HepG2 (cell line): ENCODE results near the gene MORC3. TPM values are rescaled to one million over a fixed set of nuclear protein-coding genes. Genes with fewer than 3 reads are reported as not detected.

Experiments
- ATAC-seq: fragments of 200-7000 bp; cut with Tn5 transposase; 3 replicates; pipeline ENCODE4 v1.9.1; 2020; ENCODE audit warnings: mild to moderate bottlenecking, moderate library complexity
- BruUV-seq: library from RNA; stranded (reverse); fragments of 400-500 nt; replicated peaks from 2 replicates; lab custom pipeline; 2021; lab: Mats Ljungman, UMichigan
- CTCF ChIA-PET: fragments of 300-600 bp; formaldehyde crosslinking; extraction: SDS; loops from one replicate; lab custom pipeline; 2021; ENCODE audit warnings: low total read pairs, inconsistent platforms, low intra/inter-chr PET ratio; lab: Yijun Ruan, JAX
- POLR2A ChIA-PET: fragments of 350-600 bp; sonication (Branson Sonifier 250); formaldehyde crosslinking; loops from one replicate; lab custom pipeline; 2020; ENCODE audit warnings: antibody characterized with exemption, inconsistent platforms; lab: Yijun Ruan, JAX
- DNase-seq: peaks from one replicate; pipeline ENCODE4 v3.0.0-alpha.2; 2015; ENCODE audit warnings: low spot score
- FAIRE-seq: peaks from 3 replicates; lab custom pipeline; 2011; peaks lifted over from hg19 to GRCh38; lab: Jason Lieb, UNC
- H2AFZ ChIP-seq: one replicate; pipeline ENCODE4 v1.6.1; 2011; ENCODE audit warnings: low read length, inconsistent platforms
- H3K27ac ChIP-seq: fragments of 300-600 bp; 3 replicates; pipeline ENCODE4 v1.8.0; 2011; ENCODE audit warnings: mixed run types, mild to moderate bottlenecking, mixed read lengths, low read length, inconsistent platforms; ENCODE audit not compliant: insufficient read depth; ENCODE audit errors: extremely low read length
- H3K27me3 ChIP-seq, 2 experiments: fragments of 200-600 bp in 1 of 2; 2 replicates in 1 of 2; 3 replicates in 1 of 2; pipeline versions ENCODE4 v1.6.0 to v1.8.0; 2011; ENCODE audit warnings: low read length in 2 of 2, mild to moderate bottlenecking in 2 of 2, moderate library complexity in 2 of 2, inconsistent platforms in 1 of 2; ENCODE audit not compliant: insufficient read depth in 2 of 2, control insufficient read depth in 1 of 2
- H3K36me3 ChIP-seq, 2 experiments: fragments of 200-600 bp in 1 of 2; replicated peaks in 1 of 2; 2 replicates in 1 of 2; 3 replicates in 1 of 2; pipeline versions ENCODE4 v1.5.1 to v1.8.0; 2011; ENCODE audit warnings: low read length in 2 of 2, inconsistent platforms in 1 of 2; ENCODE audit not compliant: insufficient read depth in 2 of 2, control insufficient read depth in 1 of 2
- H3K4me1 ChIP-seq: 2 replicates; pipeline ENCODE4 v1.5.1; 2012; ENCODE audit warnings: low read length, inconsistent platforms; ENCODE audit not compliant: insufficient read depth
- H3K4me2 ChIP-seq: 2 replicates; pipeline ENCODE4 v1.6.0; 2011; ENCODE audit warnings: low read depth, low read length, inconsistent platforms
- H3K4me3 ChIP-seq, 3 experiments: fragments of 200-600 bp in 1 of 3; sonication (generic), shearing (Covaris generic) in 1 of 3; replicated peaks in 1 of 3; 2 replicates each; pipeline ENCODE4 v1.5.1; 2011 to 2016; ENCODE audit warnings: low read length in 3 of 3, inconsistent platforms in 2 of 3, low read depth in 2 of 3, mild to moderate bottlenecking in 2 of 3, control low read depth in 1 of 3, mixed read lengths in 1 of 3; ENCODE audit not compliant: insufficient read depth in 1 of 3
- H3K79me2 ChIP-seq: one replicate; pipeline ENCODE4 v1.6.1; 2011; ENCODE audit warnings: low read length, inconsistent platforms; ENCODE audit not compliant: insufficient read depth
- H3K9ac ChIP-seq: 2 replicates; pipeline ENCODE4 v1.6.0; 2011; ENCODE audit warnings: mild to moderate bottlenecking, low read depth, low read length, inconsistent platforms; ENCODE audit not compliant: insufficient read depth
- H3K9me3 ChIP-seq: 2 replicates; pipeline ENCODE4 v1.5.1; 2012; ENCODE audit warnings: mild to moderate bottlenecking, low read length
- H4K20me1 ChIP-seq: 2 replicates; pipeline ENCODE4 v1.6.0; 2011; ENCODE audit warnings: inconsistent platforms, mild to moderate bottlenecking, low read length, moderate library complexity; ENCODE audit not compliant: insufficient read depth
- ASH2L ChIP-seq: fragments of 300-600, 200-600 bp; sonication (generic); IDR thresholded peaks from 2 replicates; pipeline ENCODE4 v1.7.0; 2017; ENCODE audit warnings: low read depth, mild to moderate bottlenecking, moderate library complexity, mixed read lengths, low read length; ENCODE audit not compliant: insufficient read length
- DR1 ChIP-seq: sonication (generic); formaldehyde crosslinking; IDR thresholded peaks from 2 replicates; pipeline ENCODE4 v1.8.0; 2021; ENCODE audit warnings: mild to moderate bottlenecking, missing genetic modification reagents, inconsistent platforms
- JARID2 ChIP-seq: sonication (generic); formaldehyde crosslinking; IDR thresholded peaks from 2 replicates; pipeline ENCODE4 v1.8.1; 2023; ENCODE audit warnings: missing genetic modification reagents, inconsistent platforms; ENCODE audit not compliant: insufficient replicate concordance
- POLR2AphosphoS2 ChIP-seq: IDR thresholded peaks from 2 replicates; pipeline ENCODE4 v1.6.1; 2011; ENCODE audit warnings: low read depth, low read length, improper control_type of control experiment
- SMAD9 ChIP-seq: sonication (generic); formaldehyde crosslinking; IDR thresholded peaks from 2 replicates; pipeline ENCODE4 v1.5.1; 2020; ENCODE audit warnings: mild to moderate bottlenecking, missing genetic modification reagents
- ZFX ChIP-seq: sonication (generic); formaldehyde crosslinking; IDR thresholded peaks from 2 replicates; pipeline ENCODE4 v1.4.0; 2020; ENCODE audit warnings: mild to moderate bottlenecking, low read depth, missing genetic modification reagents, moderate library complexity
- ZNF501 ChIP-seq: sonication (generic); formaldehyde crosslinking; IDR thresholded peaks from 2 replicates; pipeline ENCODE4 v1.5.1; 2020; ENCODE audit warnings: mild to moderate bottlenecking, moderate library complexity, missing genetic modification reagents
- WGBS: methylation state at CpG from one replicate; pipeline ENCODE4 v1.1.6; 2017; ENCODE audit warnings: low lambda C conversion rate; 5-methylcytosine and 5-hydroxymethylcytosine counted together
- in situ Hi-C: cut with HindIII; loops from 2 replicates; pipeline ENCODE4 v1.10.0; 2017; ENCODE audit warnings: low pct_unique_long_range_greater_than_20kb; ENCODE audit not compliant: extremely low pct_ligation_motif_present
- intact Hi-C: fragments of 100-400 bp; cut with micrococcal nuclease; formaldehyde crosslinking; loops from one replicate; pipeline ENCODE4 v1.10.0; 2022; ENCODE audit not compliant: unreplicated experiment
- polyA plus RNA-seq, 8 experiments: library from polyadenylated mRNA; depleted of rRNA in 3 of 8; stranded (reverse) in 7 of 8; unstranded in 1 of 8; fragments of >200 nt; fragmentation: Illumina TruSeq in 4 of 8; extraction: Trizol in 4 of 8; gene quantifications; 2 replicates each; pipeline versions ENCODE4 v1.2.1 to v1.2.3, GENCODE V29; 2011 to 2016; ENCODE audit warnings: low read depth in 4 of 8, missing spikeins in 1 of 8, mixed read lengths in 1 of 8; ENCODE audit not compliant: insufficient read depth in 1 of 8
- total RNA-seq, 5 experiments: library from RNA; depleted of rRNA; stranded (reverse); fragments of >200 nt; fragmentation: Illumina TruSeq; extraction: Trizol; gene quantifications; 2 replicates each; pipeline ENCODE4 v1.2.3, GENCODE V29; 2016; ENCODE audit warnings: low read depth in 1 of 5
- TF ChIP-seq, protein P1 (sequence below): sonication (generic); formaldehyde crosslinking; IDR thresholded peaks from 2 replicates; pipeline ENCODE4 v1.5.1; 2020; ENCODE audit warnings: mild to moderate bottlenecking, missing genetic modification reagents, borderline replicate concordance
- TF ChIP-seq, protein P2 (sequence below): sonication (generic); formaldehyde crosslinking; IDR thresholded peaks from 2 replicates; pipeline ENCODE4 v1.4.0; 2020; ENCODE audit warnings: mild to moderate bottlenecking, missing genetic modification reagents
- TF ChIP-seq, protein P3 (sequence below): sonication (generic); formaldehyde crosslinking; IDR thresholded peaks from 2 replicates; pipeline ENCODE4 v1.5.0; 2020; ENCODE audit warnings: missing genetic modification reagents, mild to moderate bottlenecking, borderline replicate concordance
- TF ChIP-seq, protein P4 (sequence below): sonication (generic); formaldehyde crosslinking; IDR thresholded peaks from 2 replicates; pipeline ENCODE4 v1.4.0; 2020; ENCODE audit warnings: missing genetic modification reagents

MORC3 gene
- total and polyA plus RNA-seq, 2 of the 13 experiments (the other 11 are each of a cell fraction or from before 2014, with no cell fraction given) = 12.9 to 19.5 TPM

DNA sequence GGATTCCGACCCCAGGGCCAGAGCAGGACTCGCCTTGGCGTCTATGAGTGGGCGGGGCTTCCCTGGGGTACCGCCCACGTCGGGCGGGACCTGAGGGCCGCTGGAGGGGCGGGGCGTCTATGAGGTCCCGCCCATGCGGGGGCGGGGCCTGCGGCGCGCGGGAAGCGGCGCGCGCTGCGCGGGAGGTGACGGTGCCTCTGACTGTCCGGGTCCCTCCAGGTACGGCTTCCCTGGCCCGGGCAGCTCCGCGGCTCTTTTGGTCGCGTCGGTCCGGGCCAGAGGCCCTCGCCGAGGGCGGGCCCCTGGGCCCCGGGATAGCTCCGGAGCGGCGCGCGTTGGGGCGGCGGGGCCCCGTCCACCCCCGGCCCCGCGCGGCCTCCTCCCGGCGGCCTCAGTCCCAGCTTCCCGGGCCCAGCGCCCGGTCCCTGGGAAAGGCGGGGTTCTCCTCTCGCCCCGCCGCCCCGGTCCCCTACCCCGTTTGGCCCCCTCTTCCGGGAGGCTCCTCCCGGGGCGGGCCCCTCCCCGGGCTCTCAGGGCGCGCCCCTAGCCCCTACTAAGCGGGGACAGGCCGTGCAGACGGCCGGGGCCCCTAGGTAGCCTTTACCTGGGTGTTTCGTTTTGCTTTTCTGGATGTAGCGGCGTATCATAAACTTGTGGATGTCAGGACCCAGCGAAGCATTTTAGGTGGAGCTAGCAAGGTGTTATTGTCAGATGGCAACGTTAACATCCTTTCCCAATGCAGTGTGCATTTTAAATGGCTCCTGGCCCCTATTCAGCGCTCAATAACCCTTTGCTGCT lies 65.4 kb downstream of the MORC3 start, which contains the start of gene CHAF1B:
Gene CHAF1B (plus strand): TSS at position 160 of the 798 bp plus-strand sequence. CDS start 745 bp downstream, outside the sequence.
- DNase-seq (peak; percentile 64), FAIRE-seq (no peak), ATAC-seq (peak; percentile 88)
- peak within 1 kb of the TSS; percentile 3 for H2AFZ ChIP-seq
- peak within 1 kb of the TSS; percentile 67 to 82 (median 75) for H3K4me3 ChIP-seq
- ChIA-PET CTCF (no interaction called here), POLR2A (interaction anchor here (0.7 kb wide), 1 partner anchor 604 kb away, joined by 3 read pairs; no protein-coding TSS in a partner anchor)
- no peaks in the 10 kb centered on the region; a peak in 1 of 5 replicates for H3K36me3 ChIP-seq
- no peaks in the 10 kb centered on the region for H3K27me3 ChIP-seq
- H3K4me1 ChIP-seq = peaks cover 47% of the 10 kb centered on the region
- WGBS = 5% methylated on average over 10 of the region's 77 CpGs
- BruUV-seq = no TSS peak
- no peaks in the 10 kb centered on the region for H4K20me1 ChIP-seq
- peak within 1 kb of the TSS; percentile 42 for H3K27ac ChIP-seq
- H3K4me2 ChIP-seq = peak within 1 kb of the TSS; percentile 88
- H3K9ac ChIP-seq = peak within 1 kb of the TSS; percentile 69
- H3K9me3 ChIP-seq = no peaks in the 10 kb centered on the region
- no peaks in the 10 kb centered on the region for H3K79me2 ChIP-seq
- intact Hi-C loops (loop anchor here (1.0 to 5.0 kb wide), 2 partner anchors 65 to 228 kb away; partner anchors contain the start of genes DOP1B and MORC3), in situ Hi-C loops (no loop called here)
- TF ChIP-seq ASH2L (peak; percentile 40), ZNF501 (peak; percentile 30; the same call in 1 of the 2 replicates), JARID2 (no peak), SMAD9 (no peak), DR1 (CRISPR knock-in tag) (peak; percentile 47; the same call in 1 of the 2 replicates), POLR2AphosphoS2 (no peak), ZFX (CRISPR knock-in tag) (peak; percentile 39; the same call in 1 of the 2 replicates)
- TF ChIP-seq, protein P1, sequence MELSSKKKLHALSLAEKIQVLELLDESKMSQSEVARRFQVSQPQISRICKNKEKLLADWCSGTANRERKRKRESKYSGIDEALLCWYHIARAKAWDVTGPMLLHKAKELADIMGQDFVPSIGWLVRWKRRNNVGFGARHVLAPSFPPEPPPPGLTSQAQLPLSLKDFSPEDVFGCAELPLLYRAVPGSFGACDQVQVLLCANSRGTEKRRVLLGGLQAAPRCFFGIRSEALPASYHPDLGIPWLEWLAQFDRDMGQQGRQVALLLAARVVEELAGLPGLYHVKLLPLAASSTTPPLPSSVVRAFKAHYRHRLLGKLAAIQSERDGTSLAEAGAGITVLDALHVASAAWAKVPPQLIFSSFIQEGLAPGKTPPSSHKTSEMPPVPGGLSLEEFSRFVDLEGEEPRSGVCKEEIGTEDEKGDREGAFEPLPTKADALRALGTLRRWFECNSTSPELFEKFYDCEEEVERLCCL (CRISPR knock-in tag) = no peak
- TF ChIP-seq, protein P2, sequence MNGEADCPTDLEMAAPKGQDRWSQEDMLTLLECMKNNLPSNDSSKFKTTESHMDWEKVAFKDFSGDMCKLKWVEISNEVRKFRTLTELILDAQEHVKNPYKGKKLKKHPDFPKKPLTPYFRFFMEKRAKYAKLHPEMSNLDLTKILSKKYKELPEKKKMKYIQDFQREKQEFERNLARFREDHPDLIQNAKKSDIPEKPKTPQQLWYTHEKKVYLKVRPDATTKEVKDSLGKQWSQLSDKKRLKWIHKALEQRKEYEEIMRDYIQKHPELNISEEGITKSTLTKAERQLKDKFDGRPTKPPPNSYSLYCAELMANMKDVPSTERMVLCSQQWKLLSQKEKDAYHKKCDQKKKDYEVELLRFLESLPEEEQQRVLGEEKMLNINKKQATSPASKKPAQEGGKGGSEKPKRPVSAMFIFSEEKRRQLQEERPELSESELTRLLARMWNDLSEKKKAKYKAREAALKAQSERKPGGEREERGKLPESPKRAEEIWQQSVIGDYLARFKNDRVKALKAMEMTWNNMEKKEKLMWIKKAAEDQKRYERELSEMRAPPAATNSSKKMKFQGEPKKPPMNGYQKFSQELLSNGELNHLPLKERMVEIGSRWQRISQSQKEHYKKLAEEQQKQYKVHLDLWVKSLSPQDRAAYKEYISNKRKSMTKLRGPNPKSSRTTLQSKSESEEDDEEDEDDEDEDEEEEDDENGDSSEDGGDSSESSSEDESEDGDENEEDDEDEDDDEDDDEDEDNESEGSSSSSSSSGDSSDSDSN (CRISPR knock-in tag) = peak; percentile 30; the same call in 1 of the 2 replicates
- TF ChIP-seq, protein P3, sequence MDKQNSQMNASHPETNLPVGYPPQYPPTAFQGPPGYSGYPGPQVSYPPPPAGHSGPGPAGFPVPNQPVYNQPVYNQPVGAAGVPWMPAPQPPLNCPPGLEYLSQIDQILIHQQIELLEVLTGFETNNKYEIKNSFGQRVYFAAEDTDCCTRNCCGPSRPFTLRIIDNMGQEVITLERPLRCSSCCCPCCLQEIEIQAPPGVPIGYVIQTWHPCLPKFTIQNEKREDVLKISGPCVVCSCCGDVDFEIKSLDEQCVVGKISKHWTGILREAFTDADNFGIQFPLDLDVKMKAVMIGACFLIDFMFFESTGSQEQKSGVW (CRISPR knock-in tag) = no peak
- TF ChIP-seq, protein P4, sequence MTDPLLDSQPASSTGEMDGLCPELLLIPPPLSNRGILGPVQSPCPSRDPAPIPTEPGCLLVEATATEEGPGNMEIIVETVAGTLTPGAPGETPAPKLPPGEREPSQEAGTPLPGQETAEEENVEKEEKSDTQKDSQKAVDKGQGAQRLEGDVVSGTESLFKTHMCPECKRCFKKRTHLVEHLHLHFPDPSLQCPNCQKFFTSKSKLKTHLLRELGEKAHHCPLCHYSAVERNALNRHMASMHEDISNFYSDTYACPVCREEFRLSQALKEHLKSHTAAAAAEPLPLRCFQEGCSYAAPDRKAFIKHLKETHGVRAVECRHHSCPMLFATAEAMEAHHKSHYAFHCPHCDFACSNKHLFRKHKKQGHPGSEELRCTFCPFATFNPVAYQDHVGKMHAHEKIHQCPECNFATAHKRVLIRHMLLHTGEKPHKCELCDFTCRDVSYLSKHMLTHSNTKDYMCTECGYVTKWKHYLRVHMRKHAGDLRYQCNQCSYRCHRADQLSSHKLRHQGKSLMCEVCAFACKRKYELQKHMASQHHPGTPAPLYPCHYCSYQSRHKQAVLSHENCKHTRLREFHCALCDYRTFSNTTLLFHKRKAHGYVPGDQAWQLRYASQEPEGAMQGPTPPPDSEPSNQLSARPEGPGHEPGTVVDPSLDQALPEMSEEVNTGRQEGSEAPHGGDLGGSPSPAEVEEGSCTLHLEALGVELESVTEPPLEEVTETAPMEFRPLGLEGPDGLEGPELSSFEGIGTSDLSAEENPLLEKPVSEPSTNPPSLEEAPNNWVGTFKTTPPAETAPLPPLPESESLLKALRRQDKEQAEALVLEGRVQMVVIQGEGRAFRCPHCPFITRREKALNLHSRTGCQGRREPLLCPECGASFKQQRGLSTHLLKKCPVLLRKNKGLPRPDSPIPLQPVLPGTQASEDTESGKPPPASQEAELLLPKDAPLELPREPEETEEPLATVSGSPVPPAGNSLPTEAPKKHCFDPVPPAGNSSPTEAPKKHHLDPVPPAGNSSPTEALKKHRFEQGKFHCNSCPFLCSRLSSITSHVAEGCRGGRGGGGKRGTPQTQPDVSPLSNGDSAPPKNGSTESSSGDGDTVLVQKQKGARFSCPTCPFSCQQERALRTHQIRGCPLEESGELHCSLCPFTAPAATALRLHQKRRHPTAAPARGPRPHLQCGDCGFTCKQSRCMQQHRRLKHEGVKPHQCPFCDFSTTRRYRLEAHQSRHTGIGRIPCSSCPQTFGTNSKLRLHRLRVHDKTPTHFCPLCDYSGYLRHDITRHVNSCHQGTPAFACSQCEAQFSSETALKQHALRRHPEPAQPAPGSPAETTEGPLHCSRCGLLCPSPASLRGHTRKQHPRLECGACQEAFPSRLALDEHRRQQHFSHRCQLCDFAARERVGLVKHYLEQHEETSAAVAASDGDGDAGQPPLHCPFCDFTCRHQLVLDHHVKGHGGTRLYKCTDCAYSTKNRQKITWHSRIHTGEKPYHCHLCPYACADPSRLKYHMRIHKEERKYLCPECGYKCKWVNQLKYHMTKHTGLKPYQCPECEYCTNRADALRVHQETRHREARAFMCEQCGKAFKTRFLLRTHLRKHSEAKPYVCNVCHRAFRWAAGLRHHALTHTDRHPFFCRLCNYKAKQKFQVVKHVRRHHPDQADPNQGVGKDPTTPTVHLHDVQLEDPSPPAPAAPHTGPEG (CRISPR knock-in tag) = 0 out of 2 replicates have a peak, but pooled peaks have one; percentile 14
